ENCODE data around the gene SGMS1.
A peak's percentile ranks its signal among the peaks of the same experiment; 100 is the strongest.

Gene SGMS1

DNA sequence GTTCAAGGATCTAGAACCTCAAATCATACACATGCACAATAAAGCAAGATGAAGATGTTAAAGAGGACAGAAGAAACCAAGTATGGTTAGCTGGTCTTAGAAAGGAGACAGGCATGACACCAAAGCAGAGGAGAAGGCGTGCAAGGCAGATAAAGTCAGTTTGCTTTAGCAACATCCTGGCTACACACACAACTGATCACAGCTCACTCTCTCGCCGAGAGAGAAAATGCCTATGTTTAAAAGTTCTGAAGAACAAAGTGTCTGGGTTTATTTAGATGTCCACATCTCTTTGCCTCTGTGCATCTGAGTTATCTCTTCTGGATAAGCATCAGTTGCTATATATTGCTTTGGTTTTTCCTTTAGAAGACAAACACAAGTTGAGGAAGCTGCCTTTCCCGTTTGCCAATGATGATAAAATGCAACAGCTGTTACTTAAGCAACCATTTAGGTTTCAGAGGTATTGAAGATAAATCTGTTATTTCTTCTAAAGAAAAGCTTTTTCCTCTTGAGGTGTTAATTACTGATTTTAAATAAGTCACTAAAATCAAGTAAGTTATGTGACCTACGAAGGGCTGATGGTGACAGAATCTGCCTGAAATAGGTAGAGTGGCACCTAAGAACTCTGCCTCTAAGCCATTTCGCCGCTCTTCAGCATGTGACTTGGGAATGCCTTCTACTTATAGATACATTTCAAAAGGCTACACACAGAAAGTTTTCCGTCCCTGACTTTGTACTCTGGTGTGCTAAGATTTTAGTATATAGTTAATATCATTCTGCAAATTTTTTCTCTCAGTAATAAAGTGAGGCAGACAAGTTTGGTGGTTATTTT is 226.2 kb downstream of the SGMS1 start:
- no peaks in the 10 kb centered on the region for H3K27me3 ChIP-seq (replicated peaks)
- in situ Hi-C loops (cut with HindIII; ENCODE audit: low pct_ligation_motif_present, low sequenced_read_pairs), result no loop called here
- no peaks in the 10 kb centered on the region for H3K36me3 ChIP-seq (replicated peaks)
- no peak overlapping the region for H3K4me3 ChIP-seq (ENCODE audit: low read depth, low read length)
- TF ChIP-seq, protein P1, sequence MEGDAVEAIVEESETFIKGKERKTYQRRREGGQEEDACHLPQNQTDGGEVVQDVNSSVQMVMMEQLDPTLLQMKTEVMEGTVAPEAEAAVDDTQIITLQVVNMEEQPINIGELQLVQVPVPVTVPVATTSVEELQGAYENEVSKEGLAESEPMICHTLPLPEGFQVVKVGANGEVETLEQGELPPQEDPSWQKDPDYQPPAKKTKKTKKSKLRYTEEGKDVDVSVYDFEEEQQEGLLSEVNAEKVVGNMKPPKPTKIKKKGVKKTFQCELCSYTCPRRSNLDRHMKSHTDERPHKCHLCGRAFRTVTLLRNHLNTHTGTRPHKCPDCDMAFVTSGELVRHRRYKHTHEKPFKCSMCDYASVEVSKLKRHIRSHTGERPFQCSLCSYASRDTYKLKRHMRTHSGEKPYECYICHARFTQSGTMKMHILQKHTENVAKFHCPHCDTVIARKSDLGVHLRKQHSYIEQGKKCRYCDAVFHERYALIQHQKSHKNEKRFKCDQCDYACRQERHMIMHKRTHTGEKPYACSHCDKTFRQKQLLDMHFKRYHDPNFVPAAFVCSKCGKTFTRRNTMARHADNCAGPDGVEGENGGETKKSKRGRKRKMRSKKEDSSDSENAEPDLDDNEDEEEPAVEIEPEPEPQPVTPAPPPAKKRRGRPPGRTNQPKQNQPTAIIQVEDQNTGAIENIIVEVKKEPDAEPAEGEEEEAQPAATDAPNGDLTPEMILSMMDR (IDR thresholded peaks at IDR 0.05; ENCODE audit: low read depth, low read length, missing control alignments), result no peak
- no peak for DNase-seq
- H3K27ac ChIP-seq, result peak overlapping the region; percentile 37

DNA sequence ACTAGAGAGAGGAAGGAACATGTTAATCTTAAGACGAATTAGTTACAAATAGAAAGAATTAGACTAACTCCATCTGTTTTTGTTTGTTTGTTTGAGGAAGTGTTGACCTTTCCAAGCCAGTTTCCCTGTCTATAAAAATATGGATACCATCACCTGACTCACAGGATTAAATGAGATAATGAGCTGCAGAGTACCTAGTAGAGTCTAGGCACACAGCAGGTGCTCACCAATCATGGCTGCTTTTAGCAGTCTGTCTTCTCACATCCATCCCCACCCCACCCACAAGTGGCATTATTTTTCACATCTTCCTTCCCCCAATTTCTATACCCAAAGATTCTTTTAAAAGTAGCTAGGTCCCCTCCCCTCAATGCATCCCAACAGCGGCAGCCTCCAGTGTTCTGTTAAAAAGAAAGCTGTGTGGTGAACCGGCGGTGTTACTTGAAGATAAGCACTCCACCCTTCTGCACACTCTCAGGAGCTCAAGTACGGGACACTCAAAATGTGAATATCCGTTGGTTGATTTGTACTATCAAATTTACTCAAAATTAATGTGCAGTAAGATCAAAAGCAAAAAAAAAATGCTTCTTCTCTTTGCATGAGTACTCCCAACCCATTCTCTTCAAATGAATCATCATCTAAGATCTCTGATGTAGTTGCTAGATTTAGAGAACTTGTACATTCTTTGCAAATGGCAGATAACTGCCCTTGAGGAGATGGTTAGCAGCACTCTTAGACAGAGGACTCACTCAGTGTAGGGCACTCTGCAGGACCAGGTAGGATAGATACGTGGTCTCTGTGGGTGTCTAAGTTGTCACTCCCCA is 227.1 kb downstream of the SGMS1 start:
- TF ChIP-seq, protein P1 (IDR thresholded peaks at IDR 0.05; ENCODE audit: low read depth, low read length, missing control alignments), result no peak
- H3K36me3 ChIP-seq (replicated peaks), result no peaks in the 10 kb centered on the region
- DNase-seq, result peak; percentile 43
- peak overlapping the region; percentile 37 for H3K27ac ChIP-seq
- H3K4me3 ChIP-seq (ENCODE audit: low read depth, low read length), result no peak overlapping the region
- H3K27me3 ChIP-seq (replicated peaks), result no peaks in the 10 kb centered on the region
- in situ Hi-C loops (cut with HindIII; ENCODE audit: low pct_ligation_motif_present, low sequenced_read_pairs), result no loop called here

DNA sequence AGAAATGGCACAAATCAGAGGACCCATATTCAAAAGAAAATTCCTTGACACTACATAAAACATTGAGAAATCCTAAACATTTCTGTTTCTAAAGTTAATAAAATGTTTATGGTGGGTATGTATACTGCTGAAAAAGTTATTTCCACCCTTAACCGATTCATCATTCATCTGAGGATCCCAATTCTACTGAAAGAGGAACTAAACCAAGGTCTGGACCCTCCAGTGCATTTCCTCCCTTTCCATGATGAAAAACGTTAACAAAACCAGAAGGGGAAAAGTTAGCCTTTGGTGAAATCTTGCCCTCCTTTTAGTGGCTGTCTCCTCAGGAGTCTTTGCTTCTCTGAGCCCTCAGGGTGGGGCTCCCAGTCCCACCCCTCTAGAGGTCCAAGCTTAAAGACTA is 227.9 kb downstream of the SGMS1 start:
- in situ Hi-C loops (cut with HindIII; ENCODE audit: low pct_ligation_motif_present, low sequenced_read_pairs), result no loop called here
- Histone ChIP-seq H3K36me3 (replicated peaks) (no peaks in the 10 kb centered on the region), H3K27me3 (replicated peaks) (no peaks in the 10 kb centered on the region), H3K4me3 (ENCODE audit: low read depth, low read length) (no peak overlapping the region), H3K27ac (no peak overlapping the region)
- TF ChIP-seq, protein P1 (IDR thresholded peaks at IDR 0.05; ENCODE audit: low read depth, low read length, missing control alignments), result no peak
- no peak for DNase-seq

DNA sequence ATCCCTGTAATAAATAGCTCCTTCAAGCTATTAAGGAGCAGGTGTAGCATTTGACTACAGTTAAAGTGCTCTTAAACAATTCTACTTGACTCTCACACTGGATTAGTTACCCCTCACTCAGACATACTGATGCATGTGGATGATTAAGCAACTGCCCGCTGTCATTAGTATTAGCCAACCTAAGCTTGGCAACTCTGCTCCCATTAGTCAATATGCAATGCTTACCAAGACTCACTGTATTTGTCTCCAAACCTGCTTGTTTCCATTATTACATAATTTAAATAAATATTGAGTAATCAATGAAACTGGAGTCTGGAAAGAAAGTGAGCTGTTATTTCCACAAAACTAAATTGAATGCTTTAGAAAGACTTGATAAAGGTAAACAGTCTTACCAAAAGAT is 228.5 kb downstream of the SGMS1 start:
- DNase-seq, result peak; percentile 11
- Histone ChIP-seq H3K27me3 (replicated peaks) (no peaks in the 10 kb centered on the region), H3K36me3 (replicated peaks) (no peaks in the 10 kb centered on the region), H3K27ac (no peak overlapping the region), H3K4me3 (ENCODE audit: low read depth, low read length) (no peak overlapping the region)
- TF ChIP-seq, protein P1 (IDR thresholded peaks at IDR 0.05; ENCODE audit: low read depth, low read length, missing control alignments), result no peak
- in situ Hi-C loops (cut with HindIII; ENCODE audit: low pct_ligation_motif_present, low sequenced_read_pairs), result no loop called here

DNA sequence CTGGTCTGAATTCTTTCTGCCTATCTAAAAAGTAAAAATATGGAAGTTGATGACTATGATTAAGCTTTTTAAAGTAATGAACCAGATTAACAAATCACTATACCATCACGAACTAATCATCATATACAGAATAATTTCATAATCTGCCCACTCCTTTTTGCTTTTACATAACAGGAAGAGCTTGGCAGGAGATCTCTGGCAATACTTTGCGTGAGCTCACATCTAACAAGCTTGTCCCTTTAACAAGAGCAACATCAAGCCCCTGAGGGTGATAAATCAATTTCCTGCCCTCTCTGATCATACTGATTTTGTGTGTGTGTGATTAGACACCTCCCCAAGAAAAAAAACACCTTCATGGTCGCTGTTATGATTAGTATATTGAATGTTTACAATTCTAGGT is 228.9 kb downstream of the SGMS1 start:
- H3K27ac ChIP-seq, result peak overlapping the region; percentile 94
- TF ChIP-seq, protein P1 (IDR thresholded peaks at IDR 0.05; ENCODE audit: low read depth, low read length, missing control alignments), result no peak
- in situ Hi-C loops (cut with HindIII; ENCODE audit: low pct_ligation_motif_present, low sequenced_read_pairs), result no loop called here
- no peaks in the 10 kb centered on the region for H3K27me3 ChIP-seq (replicated peaks)
- no peak overlapping the region for H3K4me3 ChIP-seq (ENCODE audit: low read depth, low read length)
- H3K36me3 ChIP-seq (replicated peaks), result no peaks in the 10 kb centered on the region
- DNase-seq, result no peak

Measured in brain microvascular endothelial cell (primary cell).